ENCODE data around the gene ALG9. TPM values are rescaled to one million over a fixed set of nuclear protein-coding genes. Genes with fewer than 3 reads are reported as not detected.

The ALG9 gene
- total RNA-seq, 4 donors from 2014 or later: 26.2 to 74.3 (median 31.4) TPM

DNA sequence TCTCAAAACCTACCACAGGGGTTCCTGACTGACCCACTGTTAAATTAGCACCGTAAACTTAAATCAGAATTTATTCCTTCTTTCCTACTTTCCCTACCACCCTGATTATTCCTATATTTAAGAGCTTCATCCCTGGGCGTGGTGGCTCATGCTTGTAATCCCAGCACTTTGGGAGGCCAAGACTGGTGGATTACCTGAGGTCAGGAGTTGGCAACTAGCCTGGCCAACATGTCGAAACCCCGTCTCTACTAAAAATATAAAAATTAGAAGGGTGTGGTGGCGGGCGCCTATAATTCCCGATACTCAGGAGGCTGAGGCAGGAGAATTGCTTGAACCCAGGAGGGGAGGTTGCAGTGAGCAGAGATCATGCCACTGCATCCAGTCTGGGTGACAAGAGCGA is 20.3 kb downstream of the ALG9 start:
- no peaks in the 10 kb centered on the region for H3K4me1 ChIP-seq
- no peak overlapping the region for H3K27ac ChIP-seq
- TF ChIP-seq, protein P1, sequence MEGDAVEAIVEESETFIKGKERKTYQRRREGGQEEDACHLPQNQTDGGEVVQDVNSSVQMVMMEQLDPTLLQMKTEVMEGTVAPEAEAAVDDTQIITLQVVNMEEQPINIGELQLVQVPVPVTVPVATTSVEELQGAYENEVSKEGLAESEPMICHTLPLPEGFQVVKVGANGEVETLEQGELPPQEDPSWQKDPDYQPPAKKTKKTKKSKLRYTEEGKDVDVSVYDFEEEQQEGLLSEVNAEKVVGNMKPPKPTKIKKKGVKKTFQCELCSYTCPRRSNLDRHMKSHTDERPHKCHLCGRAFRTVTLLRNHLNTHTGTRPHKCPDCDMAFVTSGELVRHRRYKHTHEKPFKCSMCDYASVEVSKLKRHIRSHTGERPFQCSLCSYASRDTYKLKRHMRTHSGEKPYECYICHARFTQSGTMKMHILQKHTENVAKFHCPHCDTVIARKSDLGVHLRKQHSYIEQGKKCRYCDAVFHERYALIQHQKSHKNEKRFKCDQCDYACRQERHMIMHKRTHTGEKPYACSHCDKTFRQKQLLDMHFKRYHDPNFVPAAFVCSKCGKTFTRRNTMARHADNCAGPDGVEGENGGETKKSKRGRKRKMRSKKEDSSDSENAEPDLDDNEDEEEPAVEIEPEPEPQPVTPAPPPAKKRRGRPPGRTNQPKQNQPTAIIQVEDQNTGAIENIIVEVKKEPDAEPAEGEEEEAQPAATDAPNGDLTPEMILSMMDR (IDR thresholded peaks at IDR 0.05): no peak
- TF ChIP-seq EP300 (IDR thresholded peaks at IDR 0.05) (no peak), POLR2AphosphoS5 (IDR thresholded peaks at IDR 0.05) (no peak), POLR2A (IDR thresholded peaks at IDR 0.05) (no peak)
- no peak overlapping the region for H3K4me3 ChIP-seq
- H3K27me3 ChIP-seq: no peaks in the 10 kb centered on the region
- whole genome bisulfite sequencing: 76% methylated on average over 8 of the region's 8 CpGs
- DNase-seq (ENCODE audit: low spot score in 2 of 2): no peak
- no peaks in the 10 kb centered on the region for H3K9me3 ChIP-seq
- peaks cover 60% of the 10 kb centered on the region for H3K36me3 ChIP-seq

DNA sequence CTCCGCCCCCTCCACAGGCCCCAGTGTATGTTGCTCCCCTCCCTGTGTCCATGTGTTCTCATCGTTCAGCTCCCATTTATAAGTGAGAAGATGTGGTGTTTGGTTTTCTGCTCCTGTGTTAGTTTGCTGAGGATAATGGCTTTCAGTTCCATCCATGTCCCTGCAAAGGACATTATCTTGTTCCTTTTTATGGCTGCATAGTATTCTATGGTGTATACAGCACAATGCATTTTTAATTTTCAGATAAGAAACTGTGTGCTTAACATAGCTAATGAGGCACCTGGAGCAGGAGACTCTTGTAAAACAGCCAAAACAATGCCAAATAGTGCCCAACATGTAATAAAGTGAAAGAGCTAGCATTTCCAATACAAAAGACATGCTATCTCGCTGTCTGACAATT is 21.8 kb downstream of the ALG9 start:
- no peak for DNase-seq (ENCODE audit: low spot score in 2 of 2)
- Histone ChIP-seq H3K36me3 (peaks cover 58% of the 10 kb centered on the region), H3K4me3 (no peak overlapping the region), H3K9me3 (no peaks in the 10 kb centered on the region), H3K4me1 (no peaks in the 10 kb centered on the region), H3K27ac (no peak overlapping the region), H3K27me3 (no peaks in the 10 kb centered on the region)
- 96% methylated on average over 3 of the region's 3 CpGs for WGBS
- no peak for TF ChIP-seq POLR2AphosphoS5 (IDR thresholded peaks at IDR 0.05)
- TF ChIP-seq EP300 (IDR thresholded peaks at IDR 0.05): no peak
- no peak for TF ChIP-seq POLR2A (IDR thresholded peaks at IDR 0.05)

DNA sequence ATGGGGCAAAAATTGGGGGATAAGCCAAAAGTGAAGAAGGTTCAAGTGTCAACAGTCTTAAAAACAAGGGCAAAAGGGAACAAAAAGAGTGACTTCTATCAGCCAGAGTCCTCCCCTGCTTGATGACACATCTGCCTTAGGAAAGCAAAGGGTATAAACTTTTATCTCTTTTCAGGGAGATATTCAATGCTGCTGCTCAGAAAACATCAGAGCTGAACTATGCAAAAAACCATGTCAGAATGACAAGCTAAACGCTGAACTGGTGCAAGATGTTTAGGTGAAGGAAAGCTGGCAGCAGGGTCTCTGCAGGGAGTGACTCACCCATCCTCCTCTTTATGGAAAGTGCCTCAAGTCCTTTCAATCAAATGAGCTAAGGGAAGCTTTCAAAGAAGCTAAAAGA is 24.7 kb downstream of the ALG9 start:
- H3K9me3 ChIP-seq: no peaks in the 10 kb centered on the region
- TF ChIP-seq, protein P1 (IDR thresholded peaks at IDR 0.05): no peak
- no peak for TF ChIP-seq POLR2AphosphoS5 (IDR thresholded peaks at IDR 0.05)
- no peak for TF ChIP-seq EP300 (IDR thresholded peaks at IDR 0.05)
- TF ChIP-seq POLR2A (IDR thresholded peaks at IDR 0.05): no peak
- H3K27ac ChIP-seq: no peak overlapping the region
- H3K4me3 ChIP-seq: no peak overlapping the region
- 35% methylated on average over 1 of the region's 1 CpG for WGBS
- H3K4me1 ChIP-seq: no peaks in the 10 kb centered on the region
- no peaks in the 10 kb centered on the region for H3K27me3 ChIP-seq
- peaks cover 62% of the 10 kb centered on the region for H3K36me3 ChIP-seq
- DNase-seq (ENCODE audit: low spot score in 2 of 2): no peak

DNA sequence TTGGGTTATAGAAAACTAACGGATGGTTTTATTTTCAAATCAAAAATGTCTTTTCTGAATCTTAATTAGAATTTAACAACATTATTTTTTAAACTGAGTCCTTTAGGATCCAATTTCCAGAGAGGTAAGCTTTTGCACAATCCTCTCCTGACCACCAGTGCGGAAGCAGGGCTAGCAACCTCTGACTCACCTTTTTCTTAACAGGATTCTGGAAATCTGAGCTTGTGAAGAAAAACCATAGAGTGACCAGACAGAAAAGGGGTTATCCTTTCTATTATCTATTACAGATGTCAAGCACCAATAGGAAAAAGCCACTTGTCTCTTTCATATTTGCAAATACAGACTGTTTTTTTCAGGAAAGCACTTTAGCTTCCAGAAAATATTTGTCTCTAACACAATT is 25.3 kb downstream of the ALG9 start:
- no peaks in the 10 kb centered on the region for H3K27me3 ChIP-seq
- no peak overlapping the region for H3K27ac ChIP-seq
- no peak overlapping the region for H3K4me3 ChIP-seq
- DNase-seq (ENCODE audit: low spot score in 2 of 2): no peak
- H3K9me3 ChIP-seq: no peaks in the 10 kb centered on the region
- H3K36me3 ChIP-seq: peaks cover 62% of the 10 kb centered on the region
- TF ChIP-seq POLR2AphosphoS5 (IDR thresholded peaks at IDR 0.05) (no peak), POLR2A (IDR thresholded peaks at IDR 0.05) (no peak), EP300 (IDR thresholded peaks at IDR 0.05) (no peak)
- TF ChIP-seq, protein P1 (IDR thresholded peaks at IDR 0.05): no peak
- H3K4me1 ChIP-seq: no peaks in the 10 kb centered on the region
- 97% methylated on average over 2 of the region's 2 CpGs for WGBS

DNA sequence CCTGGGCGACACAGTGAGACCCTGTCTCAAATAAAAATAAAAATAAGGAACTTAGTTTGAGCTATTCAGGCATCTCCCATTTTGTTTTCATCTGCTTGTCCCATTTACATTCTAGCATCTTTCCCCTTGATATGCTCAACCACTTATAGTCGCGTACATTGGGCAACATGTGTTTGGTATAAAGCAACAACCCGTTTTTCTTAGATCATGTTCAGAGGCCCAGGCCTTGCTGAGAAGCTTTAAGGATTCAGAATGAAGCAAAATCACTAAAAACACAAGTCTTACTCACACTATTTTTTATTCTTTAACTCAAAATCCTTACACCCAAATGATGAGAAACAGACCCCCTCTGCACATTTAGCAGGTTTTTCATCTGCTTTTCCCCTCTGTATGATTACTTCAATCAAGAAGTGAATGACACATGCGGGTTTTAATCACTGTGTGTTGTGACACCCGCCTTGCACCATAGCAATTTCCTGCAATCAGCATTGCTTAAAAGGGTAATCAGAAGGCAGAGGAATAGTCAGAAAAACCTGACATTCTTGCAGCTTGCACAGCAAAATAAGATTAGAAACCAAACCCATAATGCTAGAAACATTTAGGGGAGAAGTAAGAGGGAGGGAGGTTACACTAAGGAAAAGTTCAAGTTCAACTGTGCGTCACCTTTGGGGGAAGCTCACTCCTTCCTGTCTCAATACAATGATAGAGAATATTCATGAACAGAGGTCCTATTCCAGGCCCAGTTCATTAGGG is 25.9 kb downstream of the ALG9 start:
- Histone ChIP-seq H3K27ac (no peak overlapping the region), H3K36me3 (peaks cover 62% of the 10 kb centered on the region), H3K27me3 (no peaks in the 10 kb centered on the region), H3K4me3 (no peak overlapping the region), H3K4me1 (no peaks in the 10 kb centered on the region), H3K9me3 (no peaks in the 10 kb centered on the region)
- 83% methylated on average over 7 of the region's 7 CpGs for WGBS
- no peak for DNase-seq (ENCODE audit: low spot score in 2 of 2)
- TF ChIP-seq, protein P1 (IDR thresholded peaks at IDR 0.05): no peak
- no peak for TF ChIP-seq EP300 (IDR thresholded peaks at IDR 0.05)
- no peak for TF ChIP-seq POLR2A (IDR thresholded peaks at IDR 0.05)
- no peak for TF ChIP-seq POLR2AphosphoS5 (IDR thresholded peaks at IDR 0.05)
